CD14-positive monocyte (primary cell): ENCODE results near the gene LRCH1. TPM values are rescaled to one million over a fixed set of nuclear protein-coding genes. Genes with fewer than 3 reads are reported as not detected.

Source experiments
- DNase-seq, 3 donors: peaks; one replicate each; pipeline ENCODE4 v3.0.0-alpha.2; 2011 to 2022
- H2AFZ ChIP-seq: 2 replicates; pipeline ENCODE4 v1.6.0; 2012; ENCODE audit warnings: mild to moderate bottlenecking, low read depth, low read length, inconsistent platforms; ENCODE audit not compliant: insufficient read depth, poor library complexity, severe bottlenecking
- H3K27ac ChIP-seq, 2 donors: 1 replicate in 1 of 2; 2 replicates in 1 of 2; pipeline ENCODE4 v1.5.1; 2012 to 2013; ENCODE audit warnings: low read length in 2 of 2, control low read depth in 1 of 2, inconsistent platforms in 1 of 2, low read depth in 1 of 2, mild to moderate bottlenecking in 1 of 2
- H3K27me3 ChIP-seq, 2 donors: one replicate each; pipeline versions ENCODE4 v1.6.0 to v1.6.1; 2011 to 2013; ENCODE audit warnings: low read length in 2 of 2; ENCODE audit not compliant: control insufficient read depth in 2 of 2, insufficient read depth in 2 of 2
- H3K36me3 ChIP-seq, 2 donors: replicated peaks in 1 of 2; 1 replicate in 1 of 2; 2 replicates in 1 of 2; pipeline versions ENCODE4 v1.5.1 to v1.6.1; 2012 to 2013; ENCODE audit warnings: low read length in 2 of 2, control low read depth in 1 of 2, inconsistent platforms in 1 of 2, mild to moderate bottlenecking in 1 of 2; ENCODE audit not compliant: insufficient read depth in 2 of 2, control insufficient read depth in 1 of 2
- H3K4me1 ChIP-seq, 2 donors: 1 replicate in 1 of 2; 2 replicates in 1 of 2; pipeline versions ENCODE4 v1.5.1 to v1.6.1; 2012 to 2013; ENCODE audit warnings: low read length in 2 of 2, control low read depth in 1 of 2, inconsistent platforms in 1 of 2, mild to moderate bottlenecking in 1 of 2, moderate library complexity in 1 of 2; ENCODE audit not compliant: insufficient read depth in 2 of 2, control insufficient read depth in 1 of 2
- H3K4me2 ChIP-seq: replicated peaks from 2 replicates; pipeline ENCODE3; 2012; ENCODE audit warnings: low read length, moderate library complexity, mild to moderate bottlenecking; ENCODE audit not compliant: poor library complexity, severe bottlenecking; ENCODE audit errors: extremely low read depth
- H3K4me3 ChIP-seq, 3 experiments: fragments of 200-600 bp in 1 of 3; sonication (generic) in 1 of 3; replicated peaks in 1 of 3; 1 replicate in 2 of 3; 2 replicates in 1 of 3; pipeline ENCODE4 v1.5.1; 2011 to 2013; ENCODE audit warnings: low read length in 3 of 3, mild to moderate bottlenecking in 3 of 3, control low read depth in 2 of 3, low read depth in 2 of 3, inconsistent platforms in 1 of 3, moderate library complexity in 1 of 3
- H3K79me2 ChIP-seq: 2 replicates; pipeline ENCODE4 v1.6.0; 2012; ENCODE audit warnings: mild to moderate bottlenecking, control low read depth, inconsistent platforms, low read length, moderate library complexity; ENCODE audit not compliant: insufficient read depth
- H3K9ac ChIP-seq: 2 replicates; pipeline ENCODE4 v1.6.0; 2017; ENCODE audit warnings: low read length, mild to moderate bottlenecking; ENCODE audit not compliant: insufficient read depth, poor library complexity, severe bottlenecking
- H3K9me3 ChIP-seq, 2 donors: replicated peaks in 1 of 2; 1 replicate in 1 of 2; 2 replicates in 1 of 2; pipeline versions ENCODE4 v1.5.1 to v1.6.1; 2012 to 2013; ENCODE audit warnings: low read length in 2 of 2, control low read depth in 1 of 2; ENCODE audit not compliant: control insufficient read depth in 1 of 2, insufficient read depth in 1 of 2
- H4K20me1 ChIP-seq: 2 replicates; pipeline ENCODE4 v1.6.0; 2012; ENCODE audit warnings: mild to moderate bottlenecking, low read length, control low read depth, moderate library complexity; ENCODE audit not compliant: insufficient read depth
- H3K27ac Mint-ChIP-seq, 7 donors: one replicate each; pipeline ENCODE4 v1.8.0; 2020; ENCODE audit warnings: mild to moderate bottlenecking in 7 of 7, mixed read lengths in 7 of 7, moderate library complexity in 6 of 7, inconsistent platforms in 2 of 7
- H3K27me3 Mint-ChIP-seq, 3 donors: one replicate each; pipeline ENCODE4 v1.8.0; 2021 to 2022; ENCODE audit warnings: low read depth in 3 of 3, mild to moderate bottlenecking in 3 of 3, mixed read lengths in 3 of 3, moderate library complexity in 3 of 3, inconsistent platforms in 1 of 3
- H3K36me3 Mint-ChIP-seq, 2 donors: one replicate each; pipeline ENCODE4 v1.8.0; 2020; ENCODE audit warnings: mixed read lengths in 2 of 2, inconsistent platforms in 1 of 2, mild to moderate bottlenecking in 1 of 2
- H3K4me1 Mint-ChIP-seq: one replicate; pipeline ENCODE4 v1.8.0; 2020; ENCODE audit warnings: mild to moderate bottlenecking, mixed read lengths
- H3K4me3 Mint-ChIP-seq, 2 donors: one replicate each; pipeline ENCODE4 v1.8.0; 2020; ENCODE audit warnings: mild to moderate bottlenecking in 2 of 2, mixed read lengths in 2 of 2, moderate library complexity in 1 of 2
- H3K9me3 Mint-ChIP-seq, 7 donors: one replicate each; pipeline ENCODE4 v1.8.0; 2020 to 2022; ENCODE audit warnings: mixed read lengths in 7 of 7, mild to moderate bottlenecking in 6 of 7, moderate library complexity in 6 of 7, inconsistent platforms in 2 of 7
- WGBS: methylation state at CpG from one replicate; pipeline ENCODE4 v1.1.5; 2013; ENCODE audit warnings: missing lambda C conversion rate; ENCODE audit not compliant: insufficient coverage; 5-methylcytosine and 5-hydroxymethylcytosine counted together
- intact Hi-C, 2 donors: fragments of 100-400 bp; cut with micrococcal nuclease; formaldehyde crosslinking; loops; one replicate each; pipeline versions ENCODE4 v1.15.0 to v1.15.1; 2023
- polyA plus RNA-seq, 3 donors: library from polyadenylated mRNA; depleted of rRNA in 1 of 3; unstranded in 2 of 3; stranded (reverse) in 1 of 3; fragments of 300-500 nt in 2 of 3; fragments of >200 nt in 1 of 3; fragmentation: Illumina TruSeq in 2 of 3; gene quantifications; 1 replicate in 2 of 3; 2 replicates in 1 of 3; pipeline ENCODE4 v1.2.3, GENCODE V29; 2012 to 2021
- TF ChIP-seq, protein P1 (sequence below): fragments of 200-600 bp; IDR thresholded peaks from one replicate; pipeline ENCODE4 v1.8.0; 2022; ENCODE audit warnings: antibody characterized with exemption, mild to moderate bottlenecking

LRCH1 gene
- polyA plus RNA-seq, 3 donors = 0.88 to 7.1 (median 2.1) TPM

DNA sequence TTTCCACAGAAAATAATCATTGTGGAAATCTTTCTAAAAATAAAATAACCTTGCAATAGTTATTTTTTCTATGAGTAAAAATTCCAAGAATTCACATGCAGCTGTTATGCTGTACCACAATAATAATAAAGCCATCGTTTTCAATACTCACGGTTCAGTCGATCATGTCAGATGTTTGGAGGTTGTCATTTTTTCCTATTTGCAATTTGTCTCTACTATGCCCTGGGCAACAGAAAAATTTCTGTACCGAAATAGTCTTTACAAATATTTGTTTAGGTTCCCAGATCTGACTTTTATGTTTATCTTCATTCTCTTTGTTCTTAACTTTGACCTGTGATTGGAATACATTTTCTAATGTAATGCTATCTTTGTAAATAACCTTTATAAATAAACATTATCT, 164.3 kb downstream of the LRCH1 start:
- Histone ChIP-seq H2AFZ (no peak overlapping the region), H3K9me3 (no peaks in the 10 kb centered on the region), H3K9ac (no peak overlapping the region), H3K27me3 (no peaks in the 10 kb centered on the region), H4K20me1 (no peaks in the 10 kb centered on the region), H3K79me2 (no peaks in the 10 kb centered on the region), H3K4me2 (no peak overlapping the region), H3K4me1 (no peaks in the 10 kb centered on the region), H3K27ac (no peak overlapping the region), H3K36me3 (peaks cover 5 to 42% of the 10 kb centered on the region in 2 donors), H3K4me3 (no peak overlapping the region)
- Mint-ChIP-seq H3K4me3 (no peak overlapping the region), H3K4me1 (peaks cover 2% of the 10 kb centered on the region), H3K9me3 (no peaks in the 10 kb centered on the region), H3K36me3 (peaks cover 42 to 46% of the 10 kb centered on the region in 2 donors), H3K27ac (no peak overlapping the region), H3K27me3 (no peaks in the 10 kb centered on the region)
- no CpG with 5 or more reads among the region's 4 CpGs for WGBS
- intact Hi-C loops = no loop called here
- no peak for DNase-seq
- TF ChIP-seq, protein P1, sequence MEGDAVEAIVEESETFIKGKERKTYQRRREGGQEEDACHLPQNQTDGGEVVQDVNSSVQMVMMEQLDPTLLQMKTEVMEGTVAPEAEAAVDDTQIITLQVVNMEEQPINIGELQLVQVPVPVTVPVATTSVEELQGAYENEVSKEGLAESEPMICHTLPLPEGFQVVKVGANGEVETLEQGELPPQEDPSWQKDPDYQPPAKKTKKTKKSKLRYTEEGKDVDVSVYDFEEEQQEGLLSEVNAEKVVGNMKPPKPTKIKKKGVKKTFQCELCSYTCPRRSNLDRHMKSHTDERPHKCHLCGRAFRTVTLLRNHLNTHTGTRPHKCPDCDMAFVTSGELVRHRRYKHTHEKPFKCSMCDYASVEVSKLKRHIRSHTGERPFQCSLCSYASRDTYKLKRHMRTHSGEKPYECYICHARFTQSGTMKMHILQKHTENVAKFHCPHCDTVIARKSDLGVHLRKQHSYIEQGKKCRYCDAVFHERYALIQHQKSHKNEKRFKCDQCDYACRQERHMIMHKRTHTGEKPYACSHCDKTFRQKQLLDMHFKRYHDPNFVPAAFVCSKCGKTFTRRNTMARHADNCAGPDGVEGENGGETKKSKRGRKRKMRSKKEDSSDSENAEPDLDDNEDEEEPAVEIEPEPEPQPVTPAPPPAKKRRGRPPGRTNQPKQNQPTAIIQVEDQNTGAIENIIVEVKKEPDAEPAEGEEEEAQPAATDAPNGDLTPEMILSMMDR = no peak

DNA sequence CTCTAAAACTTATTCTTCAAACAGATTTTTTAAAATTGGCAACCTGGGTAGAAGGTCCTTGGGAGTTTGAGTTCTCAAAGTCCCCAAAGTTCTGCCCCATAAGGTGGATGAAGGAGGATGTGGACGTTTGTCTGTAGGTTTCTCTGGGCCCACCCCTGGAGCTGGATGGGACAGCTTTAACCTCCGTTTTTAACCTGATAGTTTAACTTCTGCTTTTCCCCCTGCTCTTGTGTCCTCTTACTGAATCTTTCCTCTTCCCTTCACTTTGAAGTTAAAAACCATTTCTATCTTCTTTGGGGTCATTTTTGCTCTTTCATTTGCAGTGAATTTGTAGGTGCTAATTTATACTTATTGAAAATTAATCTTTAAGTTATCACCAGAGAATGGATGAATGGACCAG, 164.9 kb downstream of the LRCH1 start:
- TF ChIP-seq, protein P1 = no peak
- H3K4me3 ChIP-seq = no peak overlapping the region
- Mint-ChIP-seq H3K27me3 (peaks cover 0 to 2% (median 0%) of the 10 kb centered on the region in 3 donors), H3K36me3 (peaks cover 38 to 45% of the 10 kb centered on the region in 2 donors), H3K9me3 (no peaks in the 10 kb centered on the region), H3K4me3 (no peak overlapping the region), H3K27ac (no peak overlapping the region), H3K4me1 (peaks cover 2% of the 10 kb centered on the region)
- H3K27ac ChIP-seq = no peak overlapping the region
- H3K79me2 ChIP-seq = no peaks in the 10 kb centered on the region
- no peaks in the 10 kb centered on the region for H3K4me1 ChIP-seq
- no peak for DNase-seq
- H3K4me2 ChIP-seq = no peak overlapping the region
- WGBS = no CpG with 5 or more reads among the region's 2 CpGs
- no peaks in the 10 kb centered on the region for H4K20me1 ChIP-seq
- intact Hi-C loops = no loop called here
- H3K27me3 ChIP-seq = no peaks in the 10 kb centered on the region
- peaks cover 3 to 40% of the 10 kb centered on the region in 2 donors for H3K36me3 ChIP-seq
- H3K9ac ChIP-seq = no peak overlapping the region
- no peak overlapping the region for H2AFZ ChIP-seq
- no peaks in the 10 kb centered on the region for H3K9me3 ChIP-seq
